Breast epithelium (tissue), 3 donors: ENCODE results near the gene HDAC6.

Source experiments
- CTCF ChIP-seq, 3 donors: fragments of 450-650 bp; IDR thresholded peaks; one replicate each; pipeline ENCODE4 v1.5.1; 2016 to 2017; ENCODE audit warnings: antibody characterized with exemption in 3 of 3, mild to moderate bottlenecking in 3 of 3, moderate library complexity in 3 of 3
- POLR2AphosphoS5 ChIP-seq, 3 donors: sonication (generic); formaldehyde crosslinking; IDR thresholded peaks; one replicate each; pipeline ENCODE4 v1.6.1; 2017; ENCODE audit warnings: antibody characterized with exemption in 3 of 3

GRCh38 chrX:48854898-48855297, 53.0 kb downstream of the HDAC6 start:
- TF ChIP-seq CTCF (IDR thresholded peaks at IDR 0.05), result no peak
- TF ChIP-seq POLR2AphosphoS5 (IDR thresholded peaks at IDR 0.05), result no peak
